Neural cell (in vitro differentiated cells): ENCODE measurements around the gene NKAIN2.

ENCODE experiments used
- EZH2 ChIP-seq: fragments of 200-600, 300-800 bp; shearing (Covaris generic), sonication (generic); IDR thresholded peaks from 2 replicates; pipeline ENCODE4 v1.6.1; 2014; ENCODE audit warnings: antibody characterized with exemption, low read length, borderline replicate concordance, mild to moderate bottlenecking; ENCODE audit not compliant: insufficient read depth, poor library complexity, severe bottlenecking
- POLR2AphosphoS5 ChIP-seq: IDR thresholded peaks from 2 replicates; pipeline ENCODE4 v1.6.1; 2012
- TF ChIP-seq, protein P1 (sequence below): fragments of 450-650 bp; IDR thresholded peaks from 2 replicates; pipeline ENCODE4 v1.5.1; 2014; ENCODE audit warnings: antibody characterized with exemption, mild to moderate bottlenecking, moderate library complexity; ENCODE audit not compliant: poor library complexity, severe bottlenecking
- TF ChIP-seq, protein P2 (sequence below): IDR thresholded peaks from 2 replicates; pipeline ENCODE4 v1.6.1; 2012; ENCODE audit warnings: borderline replicate concordance

DNA sequence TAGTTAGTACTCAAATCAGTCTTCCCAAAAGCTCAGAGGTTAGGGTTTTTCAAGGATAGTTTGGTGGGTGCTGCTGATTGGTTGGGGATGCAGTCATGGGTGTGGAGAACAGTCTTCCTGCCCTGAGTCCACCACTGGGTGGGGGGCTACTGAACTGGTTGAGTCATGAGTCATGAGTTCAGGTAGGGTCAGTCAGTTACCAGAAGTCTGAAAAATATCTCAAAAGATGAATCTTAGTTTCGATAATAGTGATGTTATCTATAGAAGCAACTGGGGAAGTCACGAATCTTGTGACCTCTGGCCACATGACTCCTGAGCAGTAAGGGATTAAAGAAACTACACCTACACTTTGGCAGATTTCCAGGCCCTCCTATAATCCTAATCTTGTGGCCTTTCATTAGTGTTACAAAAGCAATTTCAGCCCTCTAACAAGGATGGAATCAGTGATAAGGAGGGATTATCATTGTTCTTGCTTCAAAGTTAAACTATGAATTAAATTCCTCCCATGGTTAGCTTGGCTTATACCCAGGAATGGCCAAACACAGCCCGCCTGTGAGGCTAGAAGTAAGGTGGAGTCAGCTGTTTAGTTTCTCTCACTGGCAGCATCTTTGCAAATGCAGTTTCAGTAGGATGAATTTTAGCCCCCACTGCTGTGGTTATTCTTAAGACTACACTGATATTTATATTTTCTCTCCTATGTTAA is 33.3 kb upstream of the NKAIN2 start:
- no peak for TF ChIP-seq EZH2
- TF ChIP-seq, protein P1, sequence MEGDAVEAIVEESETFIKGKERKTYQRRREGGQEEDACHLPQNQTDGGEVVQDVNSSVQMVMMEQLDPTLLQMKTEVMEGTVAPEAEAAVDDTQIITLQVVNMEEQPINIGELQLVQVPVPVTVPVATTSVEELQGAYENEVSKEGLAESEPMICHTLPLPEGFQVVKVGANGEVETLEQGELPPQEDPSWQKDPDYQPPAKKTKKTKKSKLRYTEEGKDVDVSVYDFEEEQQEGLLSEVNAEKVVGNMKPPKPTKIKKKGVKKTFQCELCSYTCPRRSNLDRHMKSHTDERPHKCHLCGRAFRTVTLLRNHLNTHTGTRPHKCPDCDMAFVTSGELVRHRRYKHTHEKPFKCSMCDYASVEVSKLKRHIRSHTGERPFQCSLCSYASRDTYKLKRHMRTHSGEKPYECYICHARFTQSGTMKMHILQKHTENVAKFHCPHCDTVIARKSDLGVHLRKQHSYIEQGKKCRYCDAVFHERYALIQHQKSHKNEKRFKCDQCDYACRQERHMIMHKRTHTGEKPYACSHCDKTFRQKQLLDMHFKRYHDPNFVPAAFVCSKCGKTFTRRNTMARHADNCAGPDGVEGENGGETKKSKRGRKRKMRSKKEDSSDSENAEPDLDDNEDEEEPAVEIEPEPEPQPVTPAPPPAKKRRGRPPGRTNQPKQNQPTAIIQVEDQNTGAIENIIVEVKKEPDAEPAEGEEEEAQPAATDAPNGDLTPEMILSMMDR = no peak
- TF ChIP-seq, protein P2, sequence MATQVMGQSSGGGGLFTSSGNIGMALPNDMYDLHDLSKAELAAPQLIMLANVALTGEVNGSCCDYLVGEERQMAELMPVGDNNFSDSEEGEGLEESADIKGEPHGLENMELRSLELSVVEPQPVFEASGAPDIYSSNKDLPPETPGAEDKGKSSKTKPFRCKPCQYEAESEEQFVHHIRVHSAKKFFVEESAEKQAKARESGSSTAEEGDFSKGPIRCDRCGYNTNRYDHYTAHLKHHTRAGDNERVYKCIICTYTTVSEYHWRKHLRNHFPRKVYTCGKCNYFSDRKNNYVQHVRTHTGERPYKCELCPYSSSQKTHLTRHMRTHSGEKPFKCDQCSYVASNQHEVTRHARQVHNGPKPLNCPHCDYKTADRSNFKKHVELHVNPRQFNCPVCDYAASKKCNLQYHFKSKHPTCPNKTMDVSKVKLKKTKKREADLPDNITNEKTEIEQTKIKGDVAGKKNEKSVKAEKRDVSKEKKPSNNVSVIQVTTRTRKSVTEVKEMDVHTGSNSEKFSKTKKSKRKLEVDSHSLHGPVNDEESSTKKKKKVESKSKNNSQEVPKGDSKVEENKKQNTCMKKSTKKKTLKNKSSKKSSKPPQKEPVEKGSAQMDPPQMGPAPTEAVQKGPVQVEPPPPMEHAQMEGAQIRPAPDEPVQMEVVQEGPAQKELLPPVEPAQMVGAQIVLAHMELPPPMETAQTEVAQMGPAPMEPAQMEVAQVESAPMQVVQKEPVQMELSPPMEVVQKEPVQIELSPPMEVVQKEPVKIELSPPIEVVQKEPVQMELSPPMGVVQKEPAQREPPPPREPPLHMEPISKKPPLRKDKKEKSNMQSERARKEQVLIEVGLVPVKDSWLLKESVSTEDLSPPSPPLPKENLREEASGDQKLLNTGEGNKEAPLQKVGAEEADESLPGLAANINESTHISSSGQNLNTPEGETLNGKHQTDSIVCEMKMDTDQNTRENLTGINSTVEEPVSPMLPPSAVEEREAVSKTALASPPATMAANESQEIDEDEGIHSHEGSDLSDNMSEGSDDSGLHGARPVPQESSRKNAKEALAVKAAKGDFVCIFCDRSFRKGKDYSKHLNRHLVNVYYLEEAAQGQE = no peak
- TF ChIP-seq POLR2AphosphoS5 = no peak
